H9 (cell line): Measurements from ENCODE around the gene XK. TPM values are rescaled to one million over a fixed set of nuclear protein-coding genes. Genes with fewer than 3 reads are reported as not detected.

Experiments used
- DNase-seq: peaks from one replicate; pipeline ENCODE4 v3.0.0-alpha.2; 2017
- H2AFZ ChIP-seq: one replicate; pipeline ENCODE4 v1.6.1; 2013; ENCODE audit warnings: mild to moderate bottlenecking, low read length, control low read depth, moderate library complexity
- H2AK5ac ChIP-seq: 2 replicates; pipeline ENCODE4 v1.6.1; 2013; ENCODE audit warnings: low read length, control low read depth, mixed read lengths; ENCODE audit not compliant: insufficient read length
- H2BK120ac ChIP-seq: one replicate; pipeline ENCODE4 v1.6.1; 2013; ENCODE audit warnings: low read depth, mild to moderate bottlenecking, low read length, control low read depth, inconsistent platforms; ENCODE audit not compliant: poor library complexity, severe bottlenecking
- H2BK12ac ChIP-seq: 2 replicates; pipeline ENCODE4 v1.6.1; 2013; ENCODE audit warnings: low read length, control low read depth, mixed read lengths, low read depth; ENCODE audit not compliant: insufficient read length
- H2BK15ac ChIP-seq: 2 replicates; pipeline ENCODE4 v1.6.1; 2013; ENCODE audit warnings: low read depth, low read length, control low read depth
- H2BK20ac ChIP-seq: one replicate; pipeline ENCODE4 v1.6.1; 2013; ENCODE audit warnings: low read depth, mild to moderate bottlenecking, low read length, control low read depth, inconsistent platforms; ENCODE audit not compliant: poor library complexity, severe bottlenecking
- H2BK5ac ChIP-seq: 2 replicates; pipeline ENCODE4 v1.6.1; 2013; ENCODE audit warnings: low read length, control low read depth, mixed read lengths; ENCODE audit not compliant: insufficient read length
- H3K14ac ChIP-seq: 2 replicates; pipeline ENCODE4 v1.6.1; 2013; ENCODE audit warnings: low read length, control low read depth; ENCODE audit not compliant: insufficient read depth
- H3K18ac ChIP-seq: 2 replicates; pipeline ENCODE4 v1.6.1; 2013; ENCODE audit warnings: low read depth, mild to moderate bottlenecking, mixed read lengths, low read length, control low read depth; ENCODE audit not compliant: insufficient read length
- H3K23ac ChIP-seq: 2 replicates; pipeline ENCODE4 v1.6.1; 2013; ENCODE audit warnings: low read length, control low read depth, mixed read lengths, low read depth; ENCODE audit not compliant: insufficient read length
- H3K23me2 ChIP-seq: 2 replicates; pipeline ENCODE4 v1.6.1; 2013; ENCODE audit warnings: low read depth, mild to moderate bottlenecking, mixed read lengths, low read length, control low read depth; ENCODE audit not compliant: insufficient read length, poor library complexity, severe bottlenecking
- H3K27ac ChIP-seq: 2 replicates; pipeline ENCODE4 v1.5.1; 2013; ENCODE audit warnings: low read length, control low read depth, mixed read lengths, low read depth; ENCODE audit not compliant: insufficient read length
- H3K27me3 ChIP-seq: 2 replicates; pipeline ENCODE4 v1.6.1; 2013; ENCODE audit warnings: low read length, control low read depth, inconsistent platforms; ENCODE audit not compliant: insufficient read depth
- H3K4ac ChIP-seq: 2 replicates; pipeline ENCODE4 v1.6.1; 2013; ENCODE audit warnings: low read depth, mild to moderate bottlenecking, control low read depth, inconsistent platforms, low read length, moderate library complexity
- H3K4me1 ChIP-seq: 2 replicates; pipeline ENCODE4 v1.6.1; 2013; ENCODE audit warnings: low read length, control low read depth, inconsistent platforms; ENCODE audit not compliant: insufficient read depth
- H3K4me2 ChIP-seq: 2 replicates; pipeline ENCODE4 v1.6.1; 2013; ENCODE audit warnings: low read length, control low read depth, mixed read lengths; ENCODE audit not compliant: insufficient read length, insufficient read depth
- H3K56ac ChIP-seq: 2 replicates; pipeline ENCODE4 v1.6.1; 2013; ENCODE audit warnings: low read depth, mild to moderate bottlenecking, mixed read lengths, low read length, control low read depth; ENCODE audit not compliant: insufficient read length
- H3K79me1 ChIP-seq: 2 replicates; pipeline ENCODE4 v1.6.1; 2013; ENCODE audit warnings: low read depth, mild to moderate bottlenecking, moderate library complexity, low read length, control low read depth, inconsistent platforms; ENCODE audit not compliant: insufficient read depth, poor library complexity, severe bottlenecking
- H3K79me2 ChIP-seq: 2 replicates; pipeline ENCODE4 v1.6.1; 2013; ENCODE audit warnings: low read length, control low read depth, inconsistent platforms; ENCODE audit not compliant: insufficient read depth
- H3K9ac ChIP-seq: 2 replicates; pipeline ENCODE4 v1.6.1; 2013; ENCODE audit warnings: low read length, control low read depth, mixed read lengths; ENCODE audit not compliant: insufficient read length; ENCODE audit errors: extremely low read depth
- H3K9me3 ChIP-seq: one replicate; pipeline ENCODE4 v1.6.1; 2013; ENCODE audit warnings: low read depth, low read length, inconsistent platforms; ENCODE audit not compliant: control insufficient read depth
- H3T11ph ChIP-seq: one replicate; pipeline ENCODE4 v1.6.1; 2013; ENCODE audit warnings: mild to moderate bottlenecking, low read length, control low read depth, inconsistent platforms
- H4K20me1 ChIP-seq: one replicate; pipeline ENCODE4 v1.6.1; 2013; ENCODE audit not compliant: control insufficient read depth, insufficient read length, insufficient read depth
- H4K5ac ChIP-seq: 2 replicates; pipeline ENCODE4 v1.6.1; 2013; ENCODE audit warnings: low read depth, mild to moderate bottlenecking, mixed read lengths, low read length, control low read depth; ENCODE audit not compliant: insufficient read length
- H4K8ac ChIP-seq: replicated peaks from 2 replicates; pipeline ENCODE4 v1.6.1; 2013; ENCODE audit warnings: low read length, control low read depth, mixed read lengths, low read depth; ENCODE audit not compliant: insufficient read length
- H4K91ac ChIP-seq: 2 replicates; pipeline ENCODE4 v1.6.1; 2013; ENCODE audit warnings: low read depth, mild to moderate bottlenecking, moderate library complexity, mixed read lengths, low read length, control low read depth; ENCODE audit not compliant: insufficient read length
- H3K27ac Mint-ChIP-seq, 3 experiments: 2 replicates in 2 of 3; 3 replicates in 1 of 3; pipeline ENCODE4 v1.8.0; 2020 to 2021; ENCODE audit warnings: mixed read lengths in 3 of 3, mild to moderate bottlenecking in 1 of 3, moderate library complexity in 1 of 3
- H3K27me3 Mint-ChIP-seq: 2 replicates; pipeline ENCODE4 v1.8.0; 2021; ENCODE audit warnings: low read depth, mild to moderate bottlenecking, moderate library complexity, mixed read lengths
- H3K36me3 Mint-ChIP-seq, 3 experiments: 2 replicates in 2 of 3; 3 replicates in 1 of 3; pipeline ENCODE4 v1.8.0; 2020 to 2021; ENCODE audit warnings: low read depth in 3 of 3, mixed read lengths in 3 of 3; ENCODE audit not compliant: insufficient read depth in 1 of 3
- H3K4me1 Mint-ChIP-seq, 2 experiments: 2 replicates each; pipeline ENCODE4 v1.8.0; 2020; ENCODE audit warnings: mixed read lengths in 2 of 2
- H3K4me3 Mint-ChIP-seq, 2 experiments: 2 replicates in 1 of 2; 3 replicates in 1 of 2; pipeline ENCODE4 v1.8.0; 2020 to 2021; ENCODE audit warnings: mild to moderate bottlenecking in 2 of 2, mixed read lengths in 2 of 2, moderate library complexity in 1 of 2
- H3K9me3 Mint-ChIP-seq, 2 experiments: 2 replicates in 1 of 2; 3 replicates in 1 of 2; pipeline ENCODE4 v1.8.0; 2020; ENCODE audit warnings: mild to moderate bottlenecking in 2 of 2, mixed read lengths in 2 of 2, moderate library complexity in 1 of 2
- CTCF ChIP-seq: fragments of 200-600 bp; sonication (generic); conservative IDR thresholded peaks from 3 replicates; pipeline ENCODE4 v1.8.0; 2021; ENCODE audit warnings: antibody characterized with exemption, mild to moderate bottlenecking
- total RNA-seq: library from RNA; stranded (reverse); gene quantifications from 2 replicates; pipeline ENCODE4 v1.2.1, GENCODE V29; 2021

Gene XK
- total RNA-seq, 1 experiment from 2014 or later = 0.85 TPM

- Mint-ChIP-seq H3K4me3 (no peak overlapping the region), H3K27ac (no peak overlapping the region), H3K9me3 (peaks cover 56 to 77% of the 10 kb centered on the region in 2 experiments), H3K36me3 (peaks cover 6 to 11% (median 8%) of the 10 kb centered on the region in 3 experiments), H3K4me1 (no peaks in the 10 kb centered on the region), H3K27me3 (no peaks in the 10 kb centered on the region)
- no peak overlapping the region for H4K8ac ChIP-seq
- TF ChIP-seq CTCF = no peak
- no peak overlapping the region for H2BK120ac ChIP-seq
- no peak overlapping the region for H2BK20ac ChIP-seq
- H3K79me2 ChIP-seq = no peaks in the 10 kb centered on the region
- H3K79me1 ChIP-seq = no peaks in the 10 kb centered on the region
- no peak overlapping the region for H2BK15ac ChIP-seq
- H3K23me2 ChIP-seq = no peaks in the 10 kb centered on the region
- no peak overlapping the region for H3K14ac ChIP-seq
- no peaks in the 10 kb centered on the region for H3K9me3 ChIP-seq
- no peak overlapping the region for H3K4me2 ChIP-seq
- no peak for DNase-seq
- no peak overlapping the region for H3K27ac ChIP-seq
- no peak overlapping the region for H3K56ac ChIP-seq
- H3T11ph ChIP-seq = no peak overlapping the region
- no peak overlapping the region for H4K91ac ChIP-seq
- no peak overlapping the region for H3K4ac ChIP-seq
- H2AK5ac ChIP-seq = no peak overlapping the region
- H3K23ac ChIP-seq = no peak overlapping the region
- no peak overlapping the region for H2BK12ac ChIP-seq
- H3K9ac ChIP-seq = no peak overlapping the region
- no peak overlapping the region for H4K5ac ChIP-seq
- H4K20me1 ChIP-seq = no peaks in the 10 kb centered on the region
- no peaks in the 10 kb centered on the region for H3K4me1 ChIP-seq
- no peak overlapping the region for H2BK5ac ChIP-seq
- H2AFZ ChIP-seq = no peak overlapping the region
- no peak overlapping the region for H3K18ac ChIP-seq
- no peaks in the 10 kb centered on the region for H3K27me3 ChIP-seq
Measured at GRCh38 chrX:37765507-37765906, 79.9 kb downstream of the XK start.
